ENCODE measurements around the gene SLC9A3. TPM values are rescaled to one million over a fixed set of nuclear protein-coding genes. Genes with fewer than 3 reads are reported as not detected.

Gene SLC9A3
- total RNA-seq, 2 donors from 2014 or later = 4.3 to 5.3 TPM

DNA sequence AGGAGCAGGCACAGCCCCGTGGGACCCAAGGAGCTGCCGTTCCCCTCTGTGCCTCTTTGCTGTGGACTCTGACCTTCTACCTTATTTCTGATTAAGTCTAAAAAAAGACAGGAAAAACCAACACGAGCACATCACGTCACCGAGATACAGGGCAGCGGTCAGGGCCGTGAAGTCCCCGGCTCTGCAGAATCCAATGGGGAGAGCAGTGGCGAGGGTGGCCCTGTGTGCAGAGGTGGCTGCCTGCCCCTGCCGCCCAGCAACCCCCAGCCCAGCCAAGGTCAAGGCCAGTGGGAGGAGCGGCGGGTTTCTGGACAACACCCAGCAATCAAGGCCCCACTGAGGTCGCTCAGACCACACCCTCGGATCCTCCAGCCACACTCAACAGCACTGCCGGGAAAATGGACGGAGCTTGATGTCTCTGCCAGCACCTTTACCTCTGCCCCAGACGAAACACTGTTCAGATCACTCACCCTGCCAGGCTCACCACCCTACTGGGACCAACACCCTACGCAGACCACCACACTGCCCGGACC, 32.7 kb upstream of the SLC9A3 start:
- DNase-seq (ENCODE audit: low spot score) = no peak
- intact Hi-C loops (cut with DNase I) = no loop called here

DNA sequence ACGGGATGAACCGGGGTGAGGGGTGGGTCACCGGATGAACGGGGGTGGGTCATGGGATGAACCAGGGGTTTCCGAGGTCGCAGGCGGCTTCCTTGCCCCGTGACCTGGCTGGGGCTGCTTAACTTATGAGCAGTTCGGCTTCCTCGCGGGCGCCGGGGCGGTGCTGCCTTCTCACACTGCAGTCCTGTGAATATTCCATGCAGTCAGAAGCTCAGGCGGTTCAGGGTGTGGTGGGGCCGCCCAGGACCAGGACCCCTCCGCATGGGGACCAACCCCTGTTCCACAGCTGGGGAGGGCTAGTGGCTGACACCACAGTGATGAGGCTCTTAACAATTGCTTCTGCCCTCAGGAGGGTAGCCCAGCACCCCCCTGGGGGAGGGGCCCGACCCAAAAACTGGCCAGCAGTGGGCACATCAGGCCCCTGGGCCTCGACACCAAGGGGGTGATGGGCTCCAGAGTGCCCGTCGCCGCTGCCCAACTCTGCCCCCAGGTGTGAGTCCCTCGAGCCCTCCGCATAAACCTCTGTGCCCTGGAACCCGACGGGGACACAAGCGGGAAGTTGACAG, 30.9 kb upstream of the SLC9A3 start:
- Histone ChIP-seq H3K4me3 (no peak overlapping the region), H3K36me3 (no peaks in the 10 kb centered on the region), H3K4me1 (replicated peaks) (no peaks in the 10 kb centered on the region), H3K9me3 (no peaks in the 10 kb centered on the region), H3K27ac (no peak overlapping the region), H3K27me3 (replicated peaks; ENCODE audit: insufficient read depth) (peaks cover 7% of the 10 kb centered on the region)
- TF ChIP-seq CTCF (IDR thresholded peaks at IDR 0.05) = no peak
- TF ChIP-seq POLR2A (IDR thresholded peaks at IDR 0.05) = no peak
- no peak for DNase-seq (ENCODE audit: low spot score)
- WGBS = 87% methylated on average over 24 of the region's 27 CpGs
- intact Hi-C loops (cut with DNase I) = no loop called here

More for the DNA sequence above, 32.7 kb upstream of the SLC9A3 start:
- H3K4me1 ChIP-seq (replicated peaks) = no peaks in the 10 kb centered on the region
- 87% methylated on average over 19 of the region's 19 CpGs for WGBS
- H3K36me3 ChIP-seq = no peaks in the 10 kb centered on the region
- no peak overlapping the region for H3K27ac ChIP-seq
- TF ChIP-seq CTCF (IDR thresholded peaks at IDR 0.05) (no peak), POLR2AphosphoS5 (IDR thresholded peaks at IDR 0.05) (no peak), POLR2A (IDR thresholded peaks at IDR 0.05) (no peak)
- H3K9me3 ChIP-seq = no peaks in the 10 kb centered on the region
- no peaks in the 10 kb centered on the region for H3K27me3 ChIP-seq (replicated peaks; ENCODE audit: insufficient read depth)
- H3K4me3 ChIP-seq = no peak overlapping the region

DNA sequence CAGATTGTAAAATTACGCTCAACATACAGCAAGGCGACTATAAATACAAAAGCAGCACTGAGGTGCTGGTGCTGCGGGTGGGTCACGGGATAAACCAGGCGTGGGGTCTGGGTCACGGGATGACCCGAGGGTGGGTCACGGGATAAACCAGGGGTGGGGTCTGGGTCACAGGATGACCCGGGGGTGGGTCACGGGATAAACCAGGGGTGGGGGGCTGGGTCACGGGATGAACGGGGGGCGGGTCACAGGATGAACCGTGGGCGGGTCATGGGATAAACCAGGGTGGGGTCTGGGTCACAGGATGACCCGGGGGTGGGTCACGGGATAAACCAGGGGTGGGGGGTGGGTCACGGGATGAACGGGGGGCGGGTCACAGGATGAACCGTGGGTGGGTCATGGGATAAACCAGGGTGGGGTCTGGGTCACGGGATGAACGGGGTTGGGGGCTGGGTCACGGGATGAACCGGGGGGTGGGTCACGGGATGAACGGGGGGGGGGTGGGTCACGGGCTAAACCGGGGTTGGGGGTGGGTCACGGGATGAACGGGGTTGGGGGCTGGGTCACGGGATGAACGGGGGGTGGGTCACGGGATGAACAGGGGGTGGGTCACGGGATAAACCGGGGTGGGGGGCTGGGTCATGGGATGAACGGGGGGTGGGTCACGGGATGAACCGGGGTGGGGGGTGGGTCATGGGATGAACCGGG, 30.2 kb upstream of the SLC9A3 start:
- H3K27ac ChIP-seq = no peak overlapping the region
- no peak for DNase-seq (ENCODE audit: low spot score)
- 84% methylated on average over 32 of the region's 40 CpGs for WGBS
- intact Hi-C loops (cut with DNase I) = no loop called here
- H3K4me1 ChIP-seq (replicated peaks) = no peaks in the 10 kb centered on the region
- H3K4me3 ChIP-seq = no peak overlapping the region
- H3K9me3 ChIP-seq = no peaks in the 10 kb centered on the region
- no peaks in the 10 kb centered on the region for H3K36me3 ChIP-seq
- TF ChIP-seq POLR2AphosphoS5 (IDR thresholded peaks at IDR 0.05) (no peak), CTCF (IDR thresholded peaks at IDR 0.05) (no peak), POLR2A (IDR thresholded peaks at IDR 0.05) (no peak)
- H3K27me3 ChIP-seq (replicated peaks; ENCODE audit: insufficient read depth) = peaks cover 7% of the 10 kb centered on the region

GRCh38 chr5:553874-554273, 29.6 kb upstream of the SLC9A3 start:
- no peak overlapping the region for H3K4me3 ChIP-seq
- 37% methylated on average over 13 of the region's 13 CpGs for WGBS

More at GRCh38 chr5:553874-554273, 29.6 kb upstream of the SLC9A3 start:
- H3K36me3 ChIP-seq = no peaks in the 10 kb centered on the region
- no peaks in the 10 kb centered on the region for H3K4me1 ChIP-seq (replicated peaks)
- H3K27me3 ChIP-seq (replicated peaks; ENCODE audit: insufficient read depth) = peaks cover 7% of the 10 kb centered on the region
- no peak overlapping the region for H3K27ac ChIP-seq
- no peaks in the 10 kb centered on the region for H3K9me3 ChIP-seq
- intact Hi-C loops (cut with DNase I) = no loop called here
- TF ChIP-seq CTCF (IDR thresholded peaks at IDR 0.05) (no peak), POLR2AphosphoS5 (IDR thresholded peaks at IDR 0.05) (no peak), POLR2A (IDR thresholded peaks at IDR 0.05) (no peak)
- DNase-seq (ENCODE audit: low spot score) = no peak

Data from prostate gland (tissue), 2 donors.